HepG2 (cell line): ENCODE data around the gene FOXD4L1.
"Not testable (repeated sequence)": the region's sequence is repeated elsewhere in the genome, so short reads cannot be mapped to it uniquely, and the experiment has no call there.

Experiments
- AGO2 ChIP-seq: fragments of 200-400 bp; formaldehyde crosslinking; optimal IDR thresholded peaks from 2 replicates; pipeline ENCODE3; 2017; ENCODE audit warnings: mild to moderate bottlenecking, low read depth, low read length, moderate library complexity
- EZH2 ChIP-seq: conservative IDR thresholded peaks from 2 replicates; pipeline ENCODE4 v1.6.1; 2012; ENCODE audit warnings: mild to moderate bottlenecking, low read depth, low read length, moderate library complexity
- HDAC6 ChIP-seq: fragments of 200-600 bp; sonication (generic); IDR thresholded peaks from 2 replicates; pipeline ENCODE4 v1.7.0; 2017; ENCODE audit warnings: mild to moderate bottlenecking, antibody characterized with exemption, low read length, low read depth
- KDM5A ChIP-seq: fragments of 200-600 bp; sonication (generic); IDR thresholded peaks from 2 replicates; pipeline ENCODE4 v1.7.0; 2018; ENCODE audit warnings: antibody characterized with exemption, mild to moderate bottlenecking, low read length, borderline replicate concordance
- RELA ChIP-seq: sonication (generic); formaldehyde crosslinking; IDR thresholded peaks from 2 replicates; pipeline ENCODE4 v1.4.0; 2020; ENCODE audit warnings: missing genetic modification reagents
- SIN3A ChIP-seq: IDR thresholded peaks from 2 replicates; pipeline ENCODE4 v1.6.1; 2011; ENCODE audit warnings: low read depth, mild to moderate bottlenecking, control low read depth, low read length, borderline replicate concordance
- SP4 ChIP-seq: sonication (generic); formaldehyde crosslinking; IDR thresholded peaks from 2 replicates; pipeline ENCODE4 v1.8.1; 2023; ENCODE audit warnings: mild to moderate bottlenecking, missing genetic modification reagents
- ZFAT ChIP-seq: sonication (generic); formaldehyde crosslinking; conservative IDR thresholded peaks from 2 replicates; pipeline ENCODE4 v1.8.1; 2023; ENCODE audit warnings: missing genetic modification reagents, inconsistent platforms
- ZNF232 ChIP-seq: sonication (generic); formaldehyde crosslinking; IDR thresholded peaks from 2 replicates; pipeline ENCODE4 v1.4.0; 2020; ENCODE audit warnings: missing genetic modification reagents, borderline replicate concordance
- ZNF24 ChIP-seq: fragments of 450-650 bp; IDR thresholded peaks from 2 replicates; pipeline ENCODE4 v1.6.1; 2017; ENCODE audit warnings: antibody characterized with exemption, mild to moderate bottlenecking
- TF ChIP-seq, protein P1 (sequence below): sonication (generic); formaldehyde crosslinking; IDR thresholded peaks from 2 replicates; pipeline ENCODE4 v1.5.0; 2020; ENCODE audit warnings: mild to moderate bottlenecking, missing genetic modification reagents, moderate library complexity
- TF ChIP-seq, protein P2 (sequence below): sonication (generic); formaldehyde crosslinking; IDR thresholded peaks from one replicate; pipeline ENCODE4 v1.5.1; 2020; ENCODE audit warnings: mild to moderate bottlenecking, missing genetic modification reagents; ENCODE audit errors: not compliant biosample characterization
- TF ChIP-seq, protein P3 (sequence below): sonication (generic); formaldehyde crosslinking; conservative IDR thresholded peaks from 2 replicates; pipeline ENCODE4 v1.5.0; 2020; ENCODE audit warnings: missing genetic modification reagents
- TF ChIP-seq, protein P4 (sequence below): sonication (generic); formaldehyde crosslinking; IDR thresholded peaks from 2 replicates; pipeline ENCODE4 v1.8.1; 2023; ENCODE audit warnings: mild to moderate bottlenecking, inconsistent platforms, moderate library complexity, missing genetic modification reagents, borderline replicate concordance

DNA sequence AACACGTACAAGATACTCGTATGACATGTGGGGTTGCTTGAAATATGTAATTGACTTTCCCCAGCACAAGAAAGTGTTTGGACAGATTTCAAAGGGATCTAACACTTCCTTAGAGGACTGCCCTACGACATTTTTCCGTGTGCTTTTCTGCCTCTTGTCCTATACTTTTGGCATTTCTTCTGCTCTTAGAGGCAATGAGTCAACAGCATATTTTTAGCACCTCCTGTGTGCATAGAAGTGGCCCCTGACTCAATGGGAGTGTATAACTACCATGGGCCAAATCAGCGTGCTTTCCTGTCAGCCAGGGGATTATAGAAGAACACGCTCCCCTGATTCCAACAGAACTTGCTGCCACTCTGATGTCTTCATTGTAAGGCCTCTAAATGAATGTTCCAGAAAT, 38.1 kb downstream of the FOXD4L1 start:
- not testable (repeated sequence) for TF ChIP-seq ZFAT; EZH2; ZNF232; HDAC6; ZNF24; AGO2; SP4 (CRISPR knock-in tag); KDM5A; RELA; SIN3A
- TF ChIP-seq, protein P1, sequence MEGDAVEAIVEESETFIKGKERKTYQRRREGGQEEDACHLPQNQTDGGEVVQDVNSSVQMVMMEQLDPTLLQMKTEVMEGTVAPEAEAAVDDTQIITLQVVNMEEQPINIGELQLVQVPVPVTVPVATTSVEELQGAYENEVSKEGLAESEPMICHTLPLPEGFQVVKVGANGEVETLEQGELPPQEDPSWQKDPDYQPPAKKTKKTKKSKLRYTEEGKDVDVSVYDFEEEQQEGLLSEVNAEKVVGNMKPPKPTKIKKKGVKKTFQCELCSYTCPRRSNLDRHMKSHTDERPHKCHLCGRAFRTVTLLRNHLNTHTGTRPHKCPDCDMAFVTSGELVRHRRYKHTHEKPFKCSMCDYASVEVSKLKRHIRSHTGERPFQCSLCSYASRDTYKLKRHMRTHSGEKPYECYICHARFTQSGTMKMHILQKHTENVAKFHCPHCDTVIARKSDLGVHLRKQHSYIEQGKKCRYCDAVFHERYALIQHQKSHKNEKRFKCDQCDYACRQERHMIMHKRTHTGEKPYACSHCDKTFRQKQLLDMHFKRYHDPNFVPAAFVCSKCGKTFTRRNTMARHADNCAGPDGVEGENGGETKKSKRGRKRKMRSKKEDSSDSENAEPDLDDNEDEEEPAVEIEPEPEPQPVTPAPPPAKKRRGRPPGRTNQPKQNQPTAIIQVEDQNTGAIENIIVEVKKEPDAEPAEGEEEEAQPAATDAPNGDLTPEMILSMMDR = not testable (repeated sequence)
- TF ChIP-seq, protein P2, sequence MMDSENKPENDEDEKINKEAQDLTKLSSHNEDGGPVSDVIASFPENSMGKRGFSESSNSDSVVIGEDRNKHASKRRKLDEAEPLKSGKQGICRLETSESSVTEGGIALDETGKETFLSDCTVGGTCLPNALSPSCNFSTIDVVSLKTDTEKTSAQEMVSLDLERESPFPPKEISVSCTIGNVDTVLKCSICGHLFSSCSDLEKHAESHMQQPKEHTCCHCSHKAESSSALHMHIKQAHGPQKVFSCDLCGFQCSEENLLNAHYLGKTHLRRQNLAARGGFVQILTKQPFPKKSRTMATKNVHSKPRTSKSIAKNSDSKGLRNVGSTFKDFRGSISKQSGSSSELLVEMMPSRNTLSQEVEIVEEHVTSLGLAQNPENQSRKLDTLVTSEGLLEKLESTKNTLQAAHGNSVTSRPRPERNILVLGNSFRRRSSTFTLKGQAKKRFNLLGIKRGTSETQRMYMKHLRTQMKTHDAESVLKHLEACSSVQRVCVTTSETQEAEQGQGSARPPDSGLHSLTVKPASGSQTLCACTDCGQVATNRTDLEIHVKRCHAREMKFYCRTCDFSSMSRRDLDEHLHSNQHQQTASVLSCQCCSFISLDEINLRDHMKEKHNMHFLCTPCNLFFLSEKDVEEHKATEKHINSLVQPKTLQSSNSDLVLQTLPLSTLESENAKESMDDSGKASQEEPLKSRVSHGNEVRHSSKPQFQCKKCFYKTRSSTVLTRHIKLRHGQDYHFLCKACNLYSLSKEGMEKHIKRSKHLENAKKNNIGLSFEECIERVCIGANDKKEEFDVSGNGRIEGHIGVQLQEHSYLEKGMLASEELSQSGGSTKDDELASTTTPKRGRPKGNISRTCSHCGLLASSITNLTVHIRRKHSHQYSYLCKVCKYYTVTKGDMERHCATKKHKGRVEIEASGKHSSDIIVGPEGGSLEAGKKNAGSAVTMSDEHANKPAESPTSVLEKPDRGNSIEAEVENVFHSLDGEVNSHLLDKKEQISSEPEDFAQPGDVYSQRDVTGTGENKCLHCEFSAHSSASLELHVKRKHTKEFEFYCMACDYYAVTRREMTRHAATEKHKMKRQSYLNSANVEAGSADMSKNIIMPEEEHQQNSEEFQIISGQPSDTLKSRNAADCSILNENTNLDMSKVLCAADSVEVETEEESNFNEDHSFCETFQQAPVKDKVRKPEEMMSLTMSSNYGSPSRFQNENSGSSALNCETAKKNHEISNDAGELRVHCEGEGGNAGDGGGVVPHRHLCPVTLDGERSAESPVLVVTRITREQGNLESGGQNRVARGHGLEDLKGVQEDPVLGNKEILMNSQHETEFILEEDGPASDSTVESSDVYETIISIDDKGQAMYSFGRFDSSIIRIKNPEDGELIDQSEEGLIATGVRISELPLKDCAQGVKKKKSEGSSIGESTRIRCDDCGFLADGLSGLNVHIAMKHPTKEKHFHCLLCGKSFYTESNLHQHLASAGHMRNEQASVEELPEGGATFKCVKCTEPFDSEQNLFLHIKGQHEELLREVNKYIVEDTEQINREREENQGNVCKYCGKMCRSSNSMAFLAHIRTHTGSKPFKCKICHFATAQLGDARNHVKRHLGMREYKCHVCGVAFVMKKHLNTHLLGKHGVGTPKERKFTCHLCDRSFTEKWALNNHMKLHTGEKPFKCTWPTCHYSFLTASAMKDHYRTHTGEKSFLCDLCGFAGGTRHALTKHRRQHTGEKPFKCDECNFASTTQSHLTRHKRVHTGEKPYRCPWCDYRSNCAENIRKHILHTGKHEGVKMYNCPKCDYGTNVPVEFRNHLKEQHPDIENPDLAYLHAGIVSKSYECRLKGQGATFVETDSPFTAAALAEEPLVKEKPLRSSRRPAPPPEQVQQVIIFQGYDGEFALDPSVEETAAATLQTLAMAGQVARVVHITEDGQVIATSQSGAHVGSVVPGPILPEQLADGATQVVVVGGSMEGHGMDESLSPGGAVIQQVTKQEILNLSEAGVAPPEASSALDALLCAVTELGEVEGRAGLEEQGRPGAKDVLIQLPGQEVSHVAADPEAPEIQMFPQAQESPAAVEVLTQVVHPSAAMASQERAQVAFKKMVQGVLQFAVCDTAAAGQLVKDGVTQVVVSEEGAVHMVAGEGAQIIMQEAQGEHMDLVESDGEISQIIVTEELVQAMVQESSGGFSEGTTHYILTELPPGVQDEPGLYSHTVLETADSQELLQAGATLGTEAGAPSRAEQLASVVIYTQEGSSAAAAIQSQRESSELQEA = not testable (repeated sequence)
- TF ChIP-seq, protein P3, sequence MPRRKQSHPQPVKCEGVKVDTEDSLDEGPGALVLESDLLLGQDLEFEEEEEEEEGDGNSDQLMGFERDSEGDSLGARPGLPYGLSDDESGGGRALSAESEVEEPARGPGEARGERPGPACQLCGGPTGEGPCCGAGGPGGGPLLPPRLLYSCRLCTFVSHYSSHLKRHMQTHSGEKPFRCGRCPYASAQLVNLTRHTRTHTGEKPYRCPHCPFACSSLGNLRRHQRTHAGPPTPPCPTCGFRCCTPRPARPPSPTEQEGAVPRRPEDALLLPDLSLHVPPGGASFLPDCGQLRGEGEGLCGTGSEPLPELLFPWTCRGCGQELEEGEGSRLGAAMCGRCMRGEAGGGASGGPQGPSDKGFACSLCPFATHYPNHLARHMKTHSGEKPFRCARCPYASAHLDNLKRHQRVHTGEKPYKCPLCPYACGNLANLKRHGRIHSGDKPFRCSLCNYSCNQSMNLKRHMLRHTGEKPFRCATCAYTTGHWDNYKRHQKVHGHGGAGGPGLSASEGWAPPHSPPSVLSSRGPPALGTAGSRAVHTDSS = not testable (repeated sequence)
- TF ChIP-seq, protein P4, sequence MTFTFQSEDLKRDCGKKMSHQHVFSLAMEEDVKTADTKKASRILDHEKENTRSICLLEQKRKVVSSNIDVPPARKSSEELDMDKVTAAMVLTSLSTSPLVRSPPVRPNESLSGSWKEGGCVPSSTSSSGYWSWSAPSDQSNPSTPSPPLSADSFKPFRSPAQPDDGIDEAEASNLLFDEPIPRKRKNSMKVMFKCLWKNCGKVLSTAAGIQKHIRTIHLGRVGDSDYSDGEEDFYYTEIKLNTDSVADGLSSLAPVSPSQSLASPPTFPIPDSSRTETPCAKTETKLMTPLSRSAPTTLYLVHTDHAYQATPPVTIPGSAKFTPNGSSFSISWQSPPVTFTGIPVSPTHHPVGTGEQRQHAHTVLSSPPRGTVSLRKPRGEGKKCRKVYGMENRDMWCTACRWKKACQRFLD (CRISPR knock-in tag) = not testable (repeated sequence)
